PC-3 (cell line): ENCODE results near the gene ASB16.

Experiments
- CTCF ChIP-seq: fragments of 300-600 bp; sonication (generic); conservative IDR thresholded peaks from 2 replicates; pipeline ENCODE4 v1.5.1; 2017; ENCODE audit warnings: antibody characterized with exemption, low read depth, mild to moderate bottlenecking, low read length
- EZH2 ChIP-seq: fragments of 300-600 bp; sonication (generic); IDR thresholded peaks from one replicate; pipeline ENCODE4 v1.6.1; 2017; ENCODE audit warnings: antibody characterized with exemption, mild to moderate bottlenecking, low read length; ENCODE audit not compliant: unreplicated experiment

- TF ChIP-seq EZH2 (no peak), CTCF (no peak)
Observed at GRCh38 chr17:44217738-44218343, 47.3 kb downstream of the ASB16 start.
